DND-41 (cell line): ENCODE results near the gene CASP12.

ENCODE experiments used
- ATAC-seq: fragments of 200-7000 bp; cut with Tn5 transposase; 3 replicates; pipeline ENCODE4 v1.9.1; 2021; ENCODE audit warnings: low read depth; ENCODE audit not compliant: insufficient read depth
- DNase-seq: peaks from one replicate; pipeline ENCODE4 v3.0.0-alpha.2; 2020
- H2AFZ ChIP-seq: 2 replicates; pipeline ENCODE4 v1.6.0; 2012; ENCODE audit warnings: low read depth, low read length
- H3K27ac ChIP-seq: 2 replicates; pipeline ENCODE4 v1.5.1; 2012; ENCODE audit warnings: low read length, inconsistent platforms
- H3K27me3 ChIP-seq: fragments of 200-600 bp; sonication (generic); 2 replicates; pipeline ENCODE4 v1.6.0; 2012; ENCODE audit warnings: low read length, mild to moderate bottlenecking, inconsistent platforms; ENCODE audit not compliant: insufficient read depth, poor library complexity
- H3K36me3 ChIP-seq: 2 replicates; pipeline ENCODE4 v1.5.1; 2012; ENCODE audit warnings: low read length, inconsistent platforms; ENCODE audit not compliant: insufficient read depth
- H3K4me1 ChIP-seq: 2 replicates; pipeline ENCODE4 v1.5.1; 2012; ENCODE audit warnings: mild to moderate bottlenecking, low read length; ENCODE audit not compliant: insufficient read depth
- H3K4me2 ChIP-seq: 2 replicates; pipeline ENCODE4 v1.6.0; 2012; ENCODE audit warnings: mild to moderate bottlenecking, moderate library complexity, low read length, inconsistent platforms; ENCODE audit not compliant: insufficient read depth
- H3K4me3 ChIP-seq, 2 experiments: fragments of 200-600 bp in 1 of 2; shearing (Covaris generic) in 1 of 2; 2 replicates each; pipeline ENCODE4 v1.5.1; 2012 to 2016; ENCODE audit warnings: inconsistent platforms in 2 of 2, low read length in 2 of 2, mild to moderate bottlenecking in 2 of 2, low read depth in 1 of 2, moderate library complexity in 1 of 2
- H3K79me2 ChIP-seq: 2 replicates; pipeline ENCODE4 v1.6.0; 2012; ENCODE audit warnings: low read length, inconsistent platforms; ENCODE audit not compliant: insufficient read depth
- H3K9ac ChIP-seq: 2 replicates; pipeline ENCODE4 v1.6.0; 2012; ENCODE audit warnings: low read depth, mild to moderate bottlenecking, inconsistent platforms, low read length, moderate library complexity
- H3K9me3 ChIP-seq: 2 replicates; pipeline ENCODE4 v1.5.1; 2012; ENCODE audit warnings: low read length, moderate library complexity, mild to moderate bottlenecking, inconsistent platforms; ENCODE audit not compliant: insufficient read depth, severe bottlenecking
- H4K20me1 ChIP-seq: 2 replicates; pipeline ENCODE4 v1.6.0; 2012; ENCODE audit warnings: low read length; ENCODE audit not compliant: insufficient read depth
- CTCF ChIP-seq: IDR thresholded peaks from 2 replicates; pipeline ENCODE4 v1.5.1; 2012; ENCODE audit warnings: borderline replicate concordance, low read length, moderate library complexity, mild to moderate bottlenecking; ENCODE audit not compliant: poor library complexity, severe bottlenecking; ENCODE audit errors: extremely low read depth
- EZH2 ChIP-seq: IDR thresholded peaks from 3 replicates; pipeline ENCODE4 v1.6.1; 2012; ENCODE audit warnings: borderline replicate concordance, low read depth, mild to moderate bottlenecking, moderate library complexity, low read length, inconsistent platforms; ENCODE audit not compliant: severe bottlenecking

CASP12 gene

GRCh38 chr11:104899226-104899625, 966 bp upstream of the CASP12 start:
- no peaks in the 10 kb centered on the region for H4K20me1 ChIP-seq
- no peak overlapping the region for H3K4me3 ChIP-seq
- no peak overlapping the region for H3K9ac ChIP-seq
- no peak overlapping the region for H3K27ac ChIP-seq
- no peaks in the 10 kb centered on the region for H3K79me2 ChIP-seq
- no peaks in the 10 kb centered on the region for H3K27me3 ChIP-seq
- ATAC-seq (no peak), DNase-seq (no peak)
- TF ChIP-seq EZH2 (no peak), CTCF (no peak)
- no peaks in the 10 kb centered on the region for H3K9me3 ChIP-seq
- H3K4me2 ChIP-seq = no peak overlapping the region
- no peaks in the 10 kb centered on the region for H3K36me3 ChIP-seq
- no peak overlapping the region for H2AFZ ChIP-seq
- no peaks in the 10 kb centered on the region for H3K4me1 ChIP-seq

GRCh38 chr11:104898685-104899013, 389 bp upstream of the CASP12 start:
- Histone ChIP-seq H2AFZ (no peak overlapping the region), H3K4me3 (no peak overlapping the region)

GRCh38 chr11:104895634-104896033, 2.6 kb downstream of the CASP12 start:
- no peaks in the 10 kb centered on the region for H3K36me3 ChIP-seq
- H3K79me2 ChIP-seq = no peaks in the 10 kb centered on the region
- TF ChIP-seq CTCF (no peak), EZH2 (no peak)
- no peak overlapping the region for H3K9ac ChIP-seq
- ATAC-seq (no peak), DNase-seq (no peak)
- no peak overlapping the region for H2AFZ ChIP-seq
- H3K27ac ChIP-seq = no peak overlapping the region
- H3K27me3 ChIP-seq = no peaks in the 10 kb centered on the region
- no peaks in the 10 kb centered on the region for H3K9me3 ChIP-seq
- H3K4me3 ChIP-seq = no peak overlapping the region
- no peaks in the 10 kb centered on the region for H4K20me1 ChIP-seq
- no peak overlapping the region for H3K4me2 ChIP-seq
- H3K4me1 ChIP-seq = no peaks in the 10 kb centered on the region

More at GRCh38 chr11:104898685-104899013, 389 bp upstream of the CASP12 start:
- no peaks in the 10 kb centered on the region for H4K20me1 ChIP-seq
- no peaks in the 10 kb centered on the region for H3K4me1 ChIP-seq
- no peak for ATAC-seq
- H3K4me2 ChIP-seq = no peak overlapping the region
- no peak overlapping the region for H3K27ac ChIP-seq
- no peaks in the 10 kb centered on the region for H3K79me2 ChIP-seq
- no peak for DNase-seq
- no peaks in the 10 kb centered on the region for H3K9me3 ChIP-seq
- H3K27me3 ChIP-seq = no peaks in the 10 kb centered on the region
- no peaks in the 10 kb centered on the region for H3K36me3 ChIP-seq
- H3K9ac ChIP-seq = no peak overlapping the region
- TF ChIP-seq EZH2 (no peak), CTCF (no peak)

GRCh38 chr11:104893876-104894275, 4.4 kb downstream of the CASP12 start:
- Histone ChIP-seq H3K79me2 (no peaks in the 10 kb centered on the region), H3K36me3 (no peaks in the 10 kb centered on the region), H3K4me3 (no peak overlapping the region), H3K27ac (no peak overlapping the region), H4K20me1 (no peaks in the 10 kb centered on the region), H3K9me3 (no peaks in the 10 kb centered on the region), H3K4me2 (no peak overlapping the region), H3K9ac (no peak overlapping the region), H3K4me1 (no peaks in the 10 kb centered on the region), H2AFZ (no peak overlapping the region), H3K27me3 (no peaks in the 10 kb centered on the region)
- DNase-seq (no peak), ATAC-seq (no peak)
- TF ChIP-seq EZH2 (no peak), CTCF (no peak)
